ENCODE data around the gene PARVB. TPM values are rescaled to one million over a fixed set of nuclear protein-coding genes. Genes with fewer than 3 reads are reported as not detected.

Gene PARVB
- total RNA-seq, 1 donor from 2014 or later: 122 TPM

GRCh38 chr22:44200855-44201550 lies 176.9 kb downstream of the PARVB start:
- H3K27ac Mint-ChIP-seq: no peak overlapping the region
- no peak for DNase-seq (ENCODE audit: low spot score)
- no peak overlapping the region for H3K4me3 Mint-ChIP-seq (ENCODE audit: low read depth)
- intact Hi-C loops (cut with micrococcal nuclease): no loop called here
- H3K9me3 Mint-ChIP-seq: no peaks in the 10 kb centered on the region
- no peaks in the 10 kb centered on the region for H3K27me3 Mint-ChIP-seq (ENCODE audit: low read depth)
- peaks cover 58% of the 10 kb centered on the region for H3K36me3 Mint-ChIP-seq (ENCODE audit: low read depth)
- no peaks in the 10 kb centered on the region for H3K4me1 Mint-ChIP-seq (ENCODE audit: low read depth)

- no peak overlapping the region for H3K4me3 Mint-ChIP-seq (ENCODE audit: low read depth)
- peaks cover 56% of the 10 kb centered on the region for H3K36me3 Mint-ChIP-seq (ENCODE audit: low read depth)
- no peak overlapping the region for H3K27ac Mint-ChIP-seq
- H3K9me3 Mint-ChIP-seq: no peaks in the 10 kb centered on the region
- intact Hi-C loops (cut with micrococcal nuclease): no loop called here
- no peaks in the 10 kb centered on the region for H3K27me3 Mint-ChIP-seq (ENCODE audit: low read depth)
- H3K4me1 Mint-ChIP-seq (ENCODE audit: low read depth): no peaks in the 10 kb centered on the region
- no peak for DNase-seq (ENCODE audit: low spot score)
Measured at GRCh38 chr22:44201665-44202064, 177.6 kb downstream of the PARVB start.

DNA sequence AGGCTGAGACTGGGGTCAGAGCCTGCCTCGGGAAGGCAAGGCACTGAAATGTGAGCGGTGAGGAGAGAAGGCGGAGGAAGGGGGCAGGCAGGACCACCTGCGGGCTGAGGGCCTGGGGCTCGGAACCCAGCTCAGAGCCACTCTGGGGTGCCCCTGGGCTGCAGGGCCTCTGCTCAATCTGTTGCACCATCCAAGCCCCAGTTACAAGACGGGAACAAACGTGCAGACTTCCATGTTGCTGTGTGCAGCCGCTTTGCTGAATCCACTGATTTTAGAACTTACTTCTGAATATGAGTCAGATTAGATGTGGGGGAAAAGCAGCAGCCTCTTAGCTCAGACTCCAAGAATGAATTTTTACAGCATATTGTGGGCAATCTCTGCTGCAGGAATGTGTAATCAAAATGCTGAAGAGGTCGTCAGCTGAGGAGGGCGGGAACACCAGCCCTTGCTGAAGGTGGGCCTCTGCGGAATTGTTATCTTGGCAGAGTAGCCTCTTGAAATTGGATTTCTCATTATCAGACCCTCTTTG lies 178.2 kb downstream of the PARVB start:
- Mint-ChIP-seq H3K9me3 (no peaks in the 10 kb centered on the region), H3K4me3 (ENCODE audit: low read depth) (no peak overlapping the region), H3K36me3 (ENCODE audit: low read depth) (peaks cover 56% of the 10 kb centered on the region), H3K27me3 (ENCODE audit: low read depth) (no peaks in the 10 kb centered on the region), H3K4me1 (ENCODE audit: low read depth) (no peaks in the 10 kb centered on the region), H3K27ac (no peak overlapping the region)
- intact Hi-C loops (cut with micrococcal nuclease): no loop called here
- DNase-seq (ENCODE audit: low spot score): no peak

GRCh38 chr22:44203203-44203602 lies 179.1 kb downstream of the PARVB start:
- H3K4me1 Mint-ChIP-seq (ENCODE audit: low read depth): no peaks in the 10 kb centered on the region

DNA sequence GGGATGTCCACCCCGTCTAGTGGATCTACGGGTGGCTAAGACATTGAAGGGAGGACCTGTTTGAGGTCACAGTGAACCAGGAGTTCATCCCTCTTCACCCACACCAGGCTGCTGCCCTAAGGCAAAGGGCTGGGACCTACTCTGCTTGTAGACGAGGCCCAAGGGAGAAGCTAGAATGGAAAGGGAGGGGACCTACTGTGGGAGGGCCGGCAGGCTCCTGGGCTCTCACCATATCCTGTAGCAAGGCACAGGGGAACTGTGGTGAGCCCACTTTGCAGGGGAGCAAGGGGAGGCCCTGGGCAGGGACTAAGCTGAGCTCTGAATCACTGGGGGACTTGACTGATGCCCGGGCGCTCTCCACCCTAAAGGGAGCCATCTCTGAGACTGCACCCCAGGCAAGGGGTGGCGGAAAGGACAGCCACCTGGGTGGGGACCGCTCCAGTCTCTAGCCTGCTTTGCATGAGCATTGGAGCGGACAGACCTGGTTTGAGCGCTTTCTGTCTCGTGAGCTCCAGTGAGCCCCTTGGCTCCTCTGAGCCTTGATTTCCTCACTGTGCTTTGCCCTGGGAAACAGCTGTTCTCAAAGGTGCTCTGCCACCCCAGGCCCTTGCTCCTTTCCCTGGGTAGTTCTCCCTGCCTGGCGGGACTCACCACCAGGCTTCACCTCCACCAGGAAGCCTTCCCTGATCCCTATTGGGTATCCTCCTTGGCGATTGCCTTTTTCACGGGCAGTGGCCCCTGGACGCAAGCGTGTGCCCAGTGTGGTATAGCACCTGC lies 180.8 kb downstream of the PARVB start:
- Mint-ChIP-seq H3K4me1 (ENCODE audit: low read depth) (peaks cover 6% of the 10 kb centered on the region), H3K36me3 (ENCODE audit: low read depth) (peaks cover 48% of the 10 kb centered on the region), H3K27me3 (ENCODE audit: low read depth) (no peaks in the 10 kb centered on the region), H3K4me3 (ENCODE audit: low read depth) (no peak overlapping the region), H3K9me3 (peaks cover 9% of the 10 kb centered on the region), H3K27ac (no peak overlapping the region)
- no peak for DNase-seq (ENCODE audit: low spot score)
- intact Hi-C loops (cut with micrococcal nuclease): no loop called here

More at GRCh38 chr22:44203203-44203602, 179.1 kb downstream of the PARVB start:
- intact Hi-C loops (cut with micrococcal nuclease): no loop called here
- H3K4me3 Mint-ChIP-seq (ENCODE audit: low read depth): no peak overlapping the region
- no peak for DNase-seq (ENCODE audit: low spot score)
- H3K27ac Mint-ChIP-seq: no peak overlapping the region
- no peaks in the 10 kb centered on the region for H3K9me3 Mint-ChIP-seq
- H3K27me3 Mint-ChIP-seq (ENCODE audit: low read depth): no peaks in the 10 kb centered on the region
- H3K36me3 Mint-ChIP-seq (ENCODE audit: low read depth): peaks cover 53% of the 10 kb centered on the region

DNA sequence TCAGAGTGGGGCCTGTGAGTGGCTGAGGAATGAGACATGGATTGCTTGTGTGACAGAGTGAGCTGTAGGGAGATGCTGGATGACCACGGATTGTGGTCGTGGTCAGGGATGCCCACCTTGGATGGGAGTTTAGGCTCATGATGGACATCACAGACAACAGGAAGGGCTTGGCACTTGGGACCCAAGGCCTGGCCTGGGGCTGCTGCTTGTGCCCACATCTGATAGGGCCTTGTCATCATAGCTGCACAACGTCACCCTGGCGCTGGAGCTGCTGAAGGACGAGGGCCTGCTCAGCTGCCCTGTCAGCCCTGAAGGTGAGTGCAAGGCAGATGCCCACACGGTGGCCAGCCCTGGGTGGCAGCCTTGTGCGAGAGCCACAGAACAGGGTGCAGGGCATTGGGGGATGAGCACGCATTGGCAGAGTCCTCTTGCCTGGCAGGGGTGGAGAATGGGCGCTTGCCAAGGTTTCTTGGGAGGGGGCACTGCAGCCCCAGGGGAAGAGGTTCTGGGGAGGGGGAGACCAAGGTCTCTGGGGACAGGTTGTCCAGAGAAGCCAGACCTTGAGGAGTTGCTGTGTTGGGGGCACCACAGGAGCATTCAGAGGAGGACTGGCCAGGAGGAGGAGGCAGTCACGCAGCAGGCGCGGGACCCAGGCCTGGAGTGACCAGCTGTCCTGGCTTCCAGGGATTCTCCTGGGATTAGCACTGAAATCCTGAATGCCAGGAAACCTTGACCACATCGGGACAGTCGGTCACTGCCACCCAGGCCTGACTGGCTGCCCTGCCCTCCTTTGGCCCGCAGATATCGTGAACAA lies 181.6 kb downstream of the PARVB start:
- intact Hi-C loops (cut with micrococcal nuclease): no loop called here
- Mint-ChIP-seq H3K4me3 (ENCODE audit: low read depth) (no peak overlapping the region), H3K27ac (no peak overlapping the region), H3K36me3 (ENCODE audit: low read depth) (peaks cover 44% of the 10 kb centered on the region), H3K4me1 (ENCODE audit: low read depth) (peaks cover 6% of the 10 kb centered on the region), H3K9me3 (peaks cover 9% of the 10 kb centered on the region), H3K27me3 (ENCODE audit: low read depth) (no peaks in the 10 kb centered on the region)
- DNase-seq (ENCODE audit: low spot score): no peak

DNA sequence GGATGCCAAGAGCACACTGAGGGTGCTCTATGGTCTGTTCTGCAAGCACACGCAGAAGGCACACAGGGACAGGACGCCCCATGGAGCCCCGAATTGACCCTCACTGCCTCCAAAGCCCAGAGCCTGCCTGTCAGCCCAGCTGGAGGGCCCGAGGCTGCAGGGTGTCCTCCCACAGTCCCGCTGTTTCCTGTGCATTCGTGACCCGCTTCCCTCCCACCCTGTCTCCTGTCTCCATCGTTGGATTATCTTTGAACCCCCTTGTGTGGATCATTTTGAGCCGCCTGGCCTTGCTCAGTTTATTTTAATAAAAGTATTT lies 182.2 kb downstream of the PARVB start:
- peaks cover 6% of the 10 kb centered on the region for H3K4me1 Mint-ChIP-seq (ENCODE audit: low read depth)
- no peak overlapping the region for H3K27ac Mint-ChIP-seq
- intact Hi-C loops (cut with micrococcal nuclease): no loop called here
- H3K4me3 Mint-ChIP-seq (ENCODE audit: low read depth): no peak overlapping the region
- no peak for DNase-seq (ENCODE audit: low spot score)
- H3K36me3 Mint-ChIP-seq (ENCODE audit: low read depth): peaks cover 38% of the 10 kb centered on the region
- peaks cover 9% of the 10 kb centered on the region for H3K9me3 Mint-ChIP-seq
- no peaks in the 10 kb centered on the region for H3K27me3 Mint-ChIP-seq (ENCODE audit: low read depth)

- no peak for DNase-seq (ENCODE audit: low spot score)
- no peaks in the 10 kb centered on the region for H3K27me3 Mint-ChIP-seq (ENCODE audit: low read depth)
- intact Hi-C loops (cut with micrococcal nuclease): no loop called here
- H3K36me3 Mint-ChIP-seq (ENCODE audit: low read depth): peaks cover 36% of the 10 kb centered on the region
- H3K27ac Mint-ChIP-seq: no peak overlapping the region
- no peak overlapping the region for H3K4me3 Mint-ChIP-seq (ENCODE audit: low read depth)
- peaks cover 9% of the 10 kb centered on the region for H3K9me3 Mint-ChIP-seq
- peaks cover 6% of the 10 kb centered on the region for H3K4me1 Mint-ChIP-seq (ENCODE audit: low read depth)
Measured at GRCh38 chr22:44206696-44207095, 182.6 kb downstream of the PARVB start.

DNA sequence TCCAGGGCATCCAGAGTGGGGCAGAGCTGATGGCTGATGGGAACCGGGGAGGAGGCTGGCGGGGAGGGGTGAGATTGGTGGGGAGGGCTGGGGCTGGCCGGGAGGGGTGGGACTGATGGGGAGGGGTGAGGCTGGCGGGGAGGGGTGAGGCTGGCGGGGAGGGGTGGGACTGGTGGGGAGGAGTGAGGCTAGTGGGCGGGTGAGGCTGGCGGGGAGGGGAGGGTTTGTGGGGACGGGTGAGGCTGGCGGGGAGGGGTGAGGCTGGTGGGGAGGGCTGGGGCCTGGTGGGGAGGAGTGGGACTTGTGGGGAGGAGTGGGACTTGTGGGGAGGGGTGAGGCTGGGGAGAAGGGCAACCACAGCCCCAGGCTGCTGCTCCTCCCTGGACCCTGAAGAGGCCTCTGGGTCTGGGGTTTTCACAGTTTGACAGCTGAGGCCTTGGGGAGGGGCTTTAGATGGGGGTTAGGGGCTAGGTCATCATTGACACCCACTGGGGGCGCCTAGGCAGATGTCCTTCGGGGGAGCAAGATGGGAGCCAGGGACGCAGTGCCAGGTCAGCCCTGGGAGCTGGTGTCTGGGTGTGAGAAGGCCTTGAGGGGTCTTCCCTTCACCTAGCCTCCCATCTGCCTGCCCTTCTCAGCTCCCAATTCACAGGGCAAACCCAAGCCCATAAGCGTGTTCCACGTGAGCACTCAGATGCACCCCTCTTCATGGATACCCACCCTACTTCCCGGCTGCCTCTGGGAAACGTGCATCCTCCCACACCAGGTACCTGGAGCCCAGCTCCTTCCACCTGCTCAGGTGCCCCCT lies 183.3 kb downstream of the PARVB start:
- Mint-ChIP-seq H3K4me3 (ENCODE audit: low read depth) (no peak overlapping the region), H3K9me3 (peaks cover 9% of the 10 kb centered on the region), H3K27me3 (ENCODE audit: low read depth) (no peaks in the 10 kb centered on the region), H3K27ac (no peak overlapping the region), H3K36me3 (ENCODE audit: low read depth) (peaks cover 29% of the 10 kb centered on the region), H3K4me1 (ENCODE audit: low read depth) (peaks cover 6% of the 10 kb centered on the region)
- intact Hi-C loops (cut with micrococcal nuclease): no loop called here
- no peak for DNase-seq (ENCODE audit: low spot score)

GRCh38 chr22:44207981-44208317 lies 183.8 kb downstream of the PARVB start:
- DNase-seq (ENCODE audit: low spot score): no peak
- H3K4me1 Mint-ChIP-seq (ENCODE audit: low read depth): peaks cover 6% of the 10 kb centered on the region
- H3K9me3 Mint-ChIP-seq: peaks cover 9% of the 10 kb centered on the region
- no peaks in the 10 kb centered on the region for H3K27me3 Mint-ChIP-seq (ENCODE audit: low read depth)
- no peak overlapping the region for H3K4me3 Mint-ChIP-seq (ENCODE audit: low read depth)
- no peak overlapping the region for H3K27ac Mint-ChIP-seq
- intact Hi-C loops (cut with micrococcal nuclease): no loop called here
- peaks cover 24% of the 10 kb centered on the region for H3K36me3 Mint-ChIP-seq (ENCODE audit: low read depth)

GRCh38 chr22:44209343-44209742 lies 185.2 kb downstream of the PARVB start:
- Mint-ChIP-seq H3K4me1 (ENCODE audit: low read depth) (peaks cover 6% of the 10 kb centered on the region), H3K36me3 (ENCODE audit: low read depth) (peaks cover 21% of the 10 kb centered on the region), H3K27ac (no peak overlapping the region), H3K27me3 (ENCODE audit: low read depth) (no peaks in the 10 kb centered on the region), H3K4me3 (ENCODE audit: low read depth) (no peak overlapping the region), H3K9me3 (peaks cover 9% of the 10 kb centered on the region)
- DNase-seq (ENCODE audit: low spot score): no peak
- intact Hi-C loops (cut with micrococcal nuclease): no loop called here

DNA sequence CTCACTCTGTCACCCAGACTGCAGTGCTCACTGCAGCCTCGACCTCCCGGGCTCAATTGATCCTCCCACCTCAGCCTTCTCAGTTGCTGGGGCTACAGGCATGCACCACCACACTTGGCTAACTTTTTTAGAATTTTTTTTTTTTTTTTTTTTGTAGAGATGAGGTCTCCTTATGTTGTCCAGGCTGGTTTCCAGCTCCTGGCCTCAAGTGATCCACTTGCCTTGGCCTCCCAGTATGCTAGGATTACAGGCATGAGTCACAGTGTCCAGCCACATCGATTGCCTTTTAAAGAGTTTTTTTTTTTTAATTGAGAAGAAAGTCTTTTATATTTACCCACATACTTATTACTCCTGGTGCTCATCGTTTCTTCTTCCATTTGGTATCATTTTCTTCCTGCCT lies 186.6 kb downstream of the PARVB start:
- Mint-ChIP-seq H3K36me3 (ENCODE audit: low read depth) (peaks cover 20% of the 10 kb centered on the region), H3K9me3 (peaks cover 9% of the 10 kb centered on the region), H3K4me1 (ENCODE audit: low read depth) (peaks cover 6% of the 10 kb centered on the region), H3K27me3 (ENCODE audit: low read depth) (no peaks in the 10 kb centered on the region), H3K4me3 (ENCODE audit: low read depth) (no peak overlapping the region), H3K27ac (no peak overlapping the region)
- DNase-seq (ENCODE audit: low spot score): no peak
- intact Hi-C loops (cut with micrococcal nuclease): no loop called here

Data from activated T-helper 2 cell treated with anti-CD3 and anti-CD28 coated beads, Interferon-gamma antibody, Interleukin-2, Interleukin-4, amounts not matched to agents 10 μg/mL and 5 μg/mL and 100 μg/mL, durations not matched to agents 14 hours and 24 hours and 36 hours (primary cell).